Measurements from ENCODE around the gene GAST.
"Not testable (repeated sequence)": the region's sequence is repeated elsewhere in the genome, so short reads cannot be mapped to it uniquely, and the experiment has no call there.

The GAST gene, protein sequence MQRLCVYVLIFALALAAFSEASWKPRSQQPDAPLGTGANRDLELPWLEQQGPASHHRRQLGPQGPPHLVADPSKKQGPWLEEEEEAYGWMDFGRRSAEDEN

DNA sequence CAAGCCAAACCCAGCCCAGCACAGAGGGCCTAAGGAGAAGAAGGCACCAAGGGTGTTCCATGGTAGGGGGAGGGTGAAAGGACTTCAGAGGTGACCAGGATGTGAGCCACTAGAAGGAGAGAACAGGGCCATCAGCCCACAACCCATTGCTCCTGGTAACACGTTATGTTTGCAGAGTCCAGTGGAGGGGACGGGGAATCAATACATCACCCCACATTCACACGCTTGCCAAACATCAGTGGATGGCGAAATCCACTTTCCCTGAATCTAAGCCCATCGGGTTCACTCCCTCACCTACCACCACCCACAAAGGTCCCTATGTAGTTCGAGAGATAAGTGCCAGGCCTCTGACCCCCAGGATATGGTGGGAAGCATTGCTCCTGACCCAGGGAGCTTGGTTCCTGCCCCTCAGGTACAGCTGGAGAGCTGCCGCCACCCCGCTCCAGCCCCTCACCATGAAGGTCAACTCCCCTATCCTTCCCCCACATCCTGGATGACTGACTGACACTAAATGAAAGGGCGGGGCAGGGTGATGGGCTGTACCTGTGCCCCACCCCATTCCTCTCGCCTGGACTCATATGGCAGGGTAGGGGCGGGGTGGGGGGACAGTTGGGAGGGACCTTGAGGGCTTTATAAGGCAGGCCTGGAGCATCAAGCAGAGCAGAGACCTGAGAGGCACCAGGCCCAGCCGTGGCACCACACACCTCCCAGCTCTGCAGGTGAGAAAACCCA, at the start of gene GAST:
TSS of gene GAST (plus strand) at position 663 of the 732 bp plus-strand sequence. CDS start 3,106 bp downstream, outside the sequence.
- Histone ChIP-seq H3K9me3 (ENCODE audit: control insufficient read depth, insufficient read depth, low read length) (no peaks in the 10 kb centered on the region), H3K4me3 (ENCODE audit: low read depth, low read length) (no peak within 1 kb of the TSS), H3K9ac (ENCODE audit: low read depth, low read length) (no peak within 1 kb of the TSS), H3K36me3 (ENCODE audit: control insufficient read depth, insufficient read depth, low read length) (no peaks in the 10 kb centered on the region), H3K27me3 (ENCODE audit: control insufficient read depth, insufficient read depth, low read length) (peaks cover 58% of the 10 kb centered on the region), H3K4me1 (ENCODE audit: control insufficient read depth, insufficient read depth, low read length) (no peaks in the 10 kb centered on the region)

DNA sequence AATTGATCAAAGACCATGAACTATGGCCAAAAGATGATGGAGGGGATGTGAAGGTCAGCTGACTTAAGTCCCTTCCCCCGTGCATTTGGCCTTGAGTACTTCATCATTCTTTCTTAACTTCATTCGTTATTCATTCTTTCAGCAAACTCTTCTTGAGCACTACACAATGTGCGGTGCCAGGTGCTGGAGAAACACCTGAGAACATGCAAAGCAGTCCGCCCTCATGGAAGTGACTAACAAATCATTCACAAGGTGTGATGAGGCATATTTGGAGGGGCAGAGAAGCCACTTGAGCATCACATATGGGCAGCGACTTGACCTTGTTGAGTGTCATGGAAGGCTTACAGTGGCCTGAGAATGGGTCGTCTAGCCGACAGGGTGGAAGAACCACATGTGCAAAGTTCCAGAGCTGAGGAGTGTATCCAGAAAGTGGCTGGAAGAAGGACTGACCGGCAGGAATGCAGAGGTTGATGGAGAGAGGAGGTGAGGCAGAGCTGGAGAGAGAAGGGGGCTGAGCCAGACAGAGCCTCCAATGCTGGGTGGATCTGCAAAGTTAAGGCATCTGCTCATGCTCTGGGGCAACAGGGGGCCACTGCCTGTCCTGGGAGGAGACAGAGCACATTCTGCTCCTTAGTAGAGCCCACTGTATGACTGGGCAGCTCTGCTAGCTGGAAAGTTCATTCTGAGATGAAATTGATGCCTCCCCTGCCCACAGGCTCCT, 48.5 kb upstream of the GAST start:
- H3K9ac ChIP-seq (ENCODE audit: low read depth, low read length): no peak overlapping the region
- H3K9me3 ChIP-seq (ENCODE audit: control insufficient read depth, insufficient read depth, low read length): no peaks in the 10 kb centered on the region
- no peaks in the 10 kb centered on the region for H3K36me3 ChIP-seq (ENCODE audit: control insufficient read depth, insufficient read depth, low read length)
- peaks cover 8% of the 10 kb centered on the region for H3K27me3 ChIP-seq (ENCODE audit: control insufficient read depth, insufficient read depth, low read length)
- H3K4me3 ChIP-seq (ENCODE audit: low read depth, low read length): no peak overlapping the region
- H3K4me1 ChIP-seq (ENCODE audit: control insufficient read depth, insufficient read depth, low read length): peaks cover 7% of the 10 kb centered on the region

DNA sequence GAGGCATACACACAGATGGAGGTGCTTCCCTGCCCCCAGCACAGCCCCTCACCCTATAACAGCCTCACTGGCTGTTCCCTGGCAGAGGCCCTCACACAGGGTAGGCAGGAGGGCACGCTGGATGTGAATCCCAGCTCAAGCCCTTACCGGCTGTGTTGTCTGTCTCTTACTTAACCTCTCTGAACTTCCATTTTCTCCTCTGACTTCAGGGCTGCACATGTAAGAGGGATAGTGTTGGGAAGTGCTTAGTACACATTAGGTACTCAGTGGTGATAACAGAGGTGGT, 48.0 kb upstream of the GAST start:
- H3K9ac ChIP-seq (ENCODE audit: low read depth, low read length): no peak overlapping the region
- no peak overlapping the region for H3K4me3 ChIP-seq (ENCODE audit: low read depth, low read length)
- no peaks in the 10 kb centered on the region for H3K9me3 ChIP-seq (ENCODE audit: control insufficient read depth, insufficient read depth, low read length)
- no peaks in the 10 kb centered on the region for H3K36me3 ChIP-seq (ENCODE audit: control insufficient read depth, insufficient read depth, low read length)
- H3K4me1 ChIP-seq (ENCODE audit: control insufficient read depth, insufficient read depth, low read length): peaks cover 7% of the 10 kb centered on the region
- peaks cover 8% of the 10 kb centered on the region for H3K27me3 ChIP-seq (ENCODE audit: control insufficient read depth, insufficient read depth, low read length)

DNA sequence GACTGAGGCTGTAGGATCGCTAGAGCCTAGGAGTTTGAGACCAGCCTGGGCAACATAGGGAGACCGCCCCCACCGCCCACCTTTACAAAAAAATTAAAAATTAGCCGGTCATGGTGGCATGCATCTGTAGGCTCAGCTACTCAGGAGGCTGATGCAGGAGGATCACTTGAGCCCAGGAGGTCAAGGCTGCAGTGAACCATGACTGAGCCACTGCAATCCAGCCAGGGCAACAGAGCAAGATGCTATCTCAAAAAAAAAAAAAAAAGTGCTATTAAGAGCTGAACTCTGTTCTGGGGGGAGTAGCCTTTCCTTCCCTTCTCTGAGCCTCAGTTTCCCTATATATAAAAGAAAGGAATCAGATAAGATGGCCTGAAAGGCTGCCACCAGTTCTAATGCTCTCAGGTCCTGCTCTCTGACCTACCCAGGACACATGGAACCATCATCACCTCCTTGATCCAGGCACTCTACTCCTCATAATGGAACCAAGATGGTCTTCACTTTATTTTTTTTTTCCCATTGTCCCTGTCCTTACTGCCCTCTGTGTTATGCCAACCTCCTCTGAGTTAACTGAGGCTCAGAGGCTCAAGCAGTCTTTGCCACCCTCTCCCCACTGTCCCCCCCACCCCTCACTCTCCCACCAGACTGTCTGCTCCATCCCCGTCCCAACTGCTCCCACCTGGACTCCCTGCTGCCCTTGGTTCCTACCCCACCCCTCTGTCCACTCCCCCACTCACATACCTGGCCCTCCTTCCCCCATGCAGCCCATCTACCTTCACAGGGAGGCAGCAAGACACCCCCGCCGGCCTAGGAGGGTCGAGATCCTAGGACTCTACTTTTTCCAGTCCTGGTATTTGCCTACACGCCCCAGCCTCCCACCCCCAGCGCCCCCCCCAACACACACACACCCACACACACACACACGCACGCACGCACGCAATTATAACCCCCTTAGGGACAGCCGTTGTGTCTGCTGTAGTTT, 47.3 kb upstream of the GAST start:
- H3K4me3 ChIP-seq (ENCODE audit: low read depth, low read length): peak overlapping the region; percentile 48
- no peak overlapping the region for H3K9ac ChIP-seq (ENCODE audit: low read depth, low read length)
- peaks cover 8% of the 10 kb centered on the region for H3K27me3 ChIP-seq (ENCODE audit: control insufficient read depth, insufficient read depth, low read length)
- no peaks in the 10 kb centered on the region for H3K9me3 ChIP-seq (ENCODE audit: control insufficient read depth, insufficient read depth, low read length)
- H3K36me3 ChIP-seq (ENCODE audit: control insufficient read depth, insufficient read depth, low read length): no peaks in the 10 kb centered on the region
- H3K4me1 ChIP-seq (ENCODE audit: control insufficient read depth, insufficient read depth, low read length): peaks cover 7% of the 10 kb centered on the region

DNA sequence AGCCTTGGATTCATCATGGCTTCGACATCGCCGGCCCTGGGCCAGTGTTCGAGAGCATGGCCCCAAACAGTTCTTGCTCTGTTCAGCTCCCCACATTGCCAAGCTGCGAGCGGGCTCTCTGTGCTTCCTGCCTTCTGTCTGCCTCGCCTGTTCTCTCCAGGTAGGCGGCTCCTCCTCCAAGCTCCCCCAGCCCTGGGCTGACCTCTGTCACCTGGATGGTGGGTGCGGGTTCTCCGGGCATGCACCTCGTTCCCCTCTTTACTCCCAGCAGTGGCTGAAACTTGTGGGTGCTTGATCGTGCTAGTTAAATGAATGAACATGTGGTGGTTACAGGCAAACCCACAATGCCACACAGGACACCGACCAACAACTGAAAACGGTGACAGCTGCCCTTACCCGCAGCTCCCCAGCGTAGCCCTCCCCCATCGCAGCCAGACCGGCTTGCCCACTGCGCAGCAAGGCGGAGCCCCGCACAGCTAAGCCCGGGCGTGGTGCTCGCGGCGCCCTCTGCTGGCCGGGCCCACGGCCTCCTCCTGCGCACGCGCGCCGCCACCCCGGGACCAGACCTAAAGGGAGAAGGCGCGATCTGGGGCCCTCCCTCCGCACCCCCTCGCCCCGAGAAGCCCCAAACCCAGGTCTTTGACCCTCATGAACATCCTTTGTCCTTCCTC, 46.4 kb upstream of the GAST start:
- Histone ChIP-seq H3K4me1 (ENCODE audit: control insufficient read depth, insufficient read depth, low read length) (peaks cover 7% of the 10 kb centered on the region), H3K4me3 (ENCODE audit: low read depth, low read length) (peak overlapping the region; percentile 67), H3K9me3 (ENCODE audit: control insufficient read depth, insufficient read depth, low read length) (no peaks in the 10 kb centered on the region), H3K36me3 (ENCODE audit: control insufficient read depth, insufficient read depth, low read length) (no peaks in the 10 kb centered on the region), H3K27me3 (ENCODE audit: control insufficient read depth, insufficient read depth, low read length) (peaks cover 8% of the 10 kb centered on the region), H3K9ac (ENCODE audit: low read depth, low read length) (no peak overlapping the region)

DNA sequence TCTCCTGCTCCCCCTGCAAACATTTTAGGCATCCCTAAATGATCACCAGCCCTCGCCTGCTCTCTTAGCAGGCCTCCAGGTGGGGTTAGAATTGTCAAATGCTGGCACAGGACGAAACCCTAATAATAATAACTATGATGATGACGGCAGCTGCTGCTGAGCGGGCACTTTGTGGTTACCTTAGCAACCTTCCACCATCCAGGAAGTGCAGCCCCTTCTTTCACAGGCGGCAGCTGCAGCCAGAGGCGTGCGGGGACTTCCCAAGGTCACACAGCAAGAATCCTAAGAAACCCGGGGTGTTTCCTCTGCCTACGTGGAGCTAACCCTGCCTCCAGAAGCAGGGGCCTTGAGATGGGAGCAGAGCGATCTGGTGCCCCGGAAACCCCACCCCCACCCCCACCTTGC, 45.9 kb upstream of the GAST start:
- Histone ChIP-seq H3K9ac (ENCODE audit: low read depth, low read length) (no peak overlapping the region), H3K36me3 (ENCODE audit: control insufficient read depth, insufficient read depth, low read length) (no peaks in the 10 kb centered on the region), H3K4me3 (ENCODE audit: low read depth, low read length) (peak overlapping the region; percentile 67), H3K9me3 (ENCODE audit: control insufficient read depth, insufficient read depth, low read length) (no peaks in the 10 kb centered on the region), H3K27me3 (ENCODE audit: control insufficient read depth, insufficient read depth, low read length) (peaks cover 8% of the 10 kb centered on the region), H3K4me1 (ENCODE audit: control insufficient read depth, insufficient read depth, low read length) (peaks cover 7% of the 10 kb centered on the region)

DNA sequence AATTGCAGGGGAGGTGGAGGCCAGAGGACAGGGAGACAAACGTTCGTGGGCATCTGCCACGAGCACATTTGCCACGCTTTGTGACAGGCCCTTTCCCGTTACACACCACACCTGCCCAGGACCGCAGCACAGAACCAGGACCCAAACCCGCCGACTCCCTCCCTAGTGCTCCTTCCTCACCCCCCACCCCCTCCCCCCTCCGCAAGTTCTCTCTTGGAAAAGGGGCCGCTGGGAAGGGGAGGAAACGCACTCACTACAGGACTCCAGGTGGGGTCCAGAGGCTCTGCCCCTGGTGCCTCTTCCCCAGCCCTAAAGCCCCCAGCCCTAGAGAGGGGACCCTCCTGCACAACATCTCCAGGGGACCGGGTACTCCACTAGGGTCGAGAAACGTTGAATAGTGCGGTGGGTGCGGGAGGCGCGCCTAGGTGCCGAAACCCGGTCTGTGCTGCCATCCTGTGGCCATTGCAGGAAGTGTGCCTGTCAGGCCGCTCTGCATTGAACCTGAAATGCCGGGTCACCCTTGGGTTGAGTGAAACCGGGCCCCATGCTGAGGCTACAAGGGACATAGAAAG, 45.3 kb upstream of the GAST start:
- Histone ChIP-seq H3K9me3 (ENCODE audit: control insufficient read depth, insufficient read depth, low read length) (no peaks in the 10 kb centered on the region), H3K4me3 (ENCODE audit: low read depth, low read length) (peak overlapping the region; percentile 67), H3K36me3 (ENCODE audit: control insufficient read depth, insufficient read depth, low read length) (no peaks in the 10 kb centered on the region), H3K27me3 (ENCODE audit: control insufficient read depth, insufficient read depth, low read length) (peaks cover 8% of the 10 kb centered on the region), H3K9ac (ENCODE audit: low read depth, low read length) (no peak overlapping the region), H3K4me1 (ENCODE audit: control insufficient read depth, insufficient read depth, low read length) (peaks cover 7% of the 10 kb centered on the region)

DNA sequence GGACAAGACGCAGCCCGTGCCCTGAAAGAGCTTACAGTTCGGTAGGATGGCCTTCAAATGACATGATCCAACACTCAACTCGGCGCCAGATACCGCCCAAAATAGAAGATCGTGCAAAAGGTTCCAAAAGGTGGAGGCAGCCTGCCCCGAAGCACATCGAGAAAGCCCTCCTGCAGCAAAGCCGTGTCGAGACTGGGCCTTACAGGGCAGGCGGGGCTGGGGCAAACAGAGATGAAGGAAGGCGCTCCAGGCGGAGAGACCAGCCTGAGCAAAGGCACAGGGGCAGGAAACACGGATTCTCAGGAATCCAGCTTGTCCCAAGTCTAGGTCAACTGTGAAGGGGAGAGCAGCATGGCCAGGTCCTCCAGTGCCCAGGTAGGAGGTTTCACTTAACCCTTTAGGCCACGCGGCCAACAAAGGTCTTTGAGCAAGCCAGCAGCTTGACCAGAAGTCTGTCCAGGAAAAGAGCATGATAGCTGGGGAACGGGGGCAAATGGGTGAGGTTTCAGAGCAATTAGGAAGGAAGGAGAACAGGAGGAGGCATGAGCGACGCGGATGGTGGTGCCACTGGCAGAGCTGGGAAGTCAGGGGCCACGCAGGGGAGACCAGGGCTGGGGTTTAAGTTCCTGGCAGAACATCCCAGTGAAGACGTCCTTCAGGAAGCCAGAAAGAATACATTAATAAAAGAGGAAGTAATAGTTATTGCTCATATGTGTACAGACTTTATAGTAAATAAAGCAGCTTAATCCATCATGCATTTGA, 44.7 kb upstream of the GAST start:
- no peaks in the 10 kb centered on the region for H3K9me3 ChIP-seq (ENCODE audit: control insufficient read depth, insufficient read depth, low read length)
- peak overlapping the region; percentile 67 for H3K4me3 ChIP-seq (ENCODE audit: low read depth, low read length)
- peaks cover 7% of the 10 kb centered on the region for H3K4me1 ChIP-seq (ENCODE audit: control insufficient read depth, insufficient read depth, low read length)
- no peaks in the 10 kb centered on the region for H3K36me3 ChIP-seq (ENCODE audit: control insufficient read depth, insufficient read depth, low read length)
- peaks cover 8% of the 10 kb centered on the region for H3K27me3 ChIP-seq (ENCODE audit: control insufficient read depth, insufficient read depth, low read length)
- no peak overlapping the region for H3K9ac ChIP-seq (ENCODE audit: low read depth, low read length)

DNA sequence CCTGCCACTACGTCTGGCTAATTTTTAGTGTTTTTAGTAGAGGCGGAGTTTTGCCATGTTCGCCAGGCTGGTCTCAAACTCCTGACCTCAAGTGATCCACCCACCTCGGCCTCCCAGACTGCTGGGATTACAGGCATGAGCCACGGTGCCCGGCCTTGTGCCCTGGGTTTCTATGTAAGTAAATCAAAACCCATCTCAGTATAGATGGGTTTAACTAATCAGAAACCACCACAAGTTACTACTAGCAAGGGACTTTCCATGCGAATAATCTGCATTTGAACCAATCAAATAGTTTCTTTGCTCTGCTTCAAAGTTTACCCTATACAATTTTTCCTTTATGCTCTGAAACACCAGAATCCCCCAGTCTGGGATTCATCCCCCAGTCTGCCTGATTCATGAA, 40.0 kb upstream of the GAST start:
- H3K4me1 ChIP-seq (ENCODE audit: control insufficient read depth, insufficient read depth, low read length): peaks cover 13% of the 10 kb centered on the region
- H3K4me3 ChIP-seq (ENCODE audit: low read depth, low read length): no peak overlapping the region
- H3K9ac ChIP-seq (ENCODE audit: low read depth, low read length): no peak overlapping the region
- no peaks in the 10 kb centered on the region for H3K27me3 ChIP-seq (ENCODE audit: control insufficient read depth, insufficient read depth, low read length)
- H3K9me3 ChIP-seq (ENCODE audit: control insufficient read depth, insufficient read depth, low read length): no peaks in the 10 kb centered on the region
- no peaks in the 10 kb centered on the region for H3K36me3 ChIP-seq (ENCODE audit: control insufficient read depth, insufficient read depth, low read length)

DNA sequence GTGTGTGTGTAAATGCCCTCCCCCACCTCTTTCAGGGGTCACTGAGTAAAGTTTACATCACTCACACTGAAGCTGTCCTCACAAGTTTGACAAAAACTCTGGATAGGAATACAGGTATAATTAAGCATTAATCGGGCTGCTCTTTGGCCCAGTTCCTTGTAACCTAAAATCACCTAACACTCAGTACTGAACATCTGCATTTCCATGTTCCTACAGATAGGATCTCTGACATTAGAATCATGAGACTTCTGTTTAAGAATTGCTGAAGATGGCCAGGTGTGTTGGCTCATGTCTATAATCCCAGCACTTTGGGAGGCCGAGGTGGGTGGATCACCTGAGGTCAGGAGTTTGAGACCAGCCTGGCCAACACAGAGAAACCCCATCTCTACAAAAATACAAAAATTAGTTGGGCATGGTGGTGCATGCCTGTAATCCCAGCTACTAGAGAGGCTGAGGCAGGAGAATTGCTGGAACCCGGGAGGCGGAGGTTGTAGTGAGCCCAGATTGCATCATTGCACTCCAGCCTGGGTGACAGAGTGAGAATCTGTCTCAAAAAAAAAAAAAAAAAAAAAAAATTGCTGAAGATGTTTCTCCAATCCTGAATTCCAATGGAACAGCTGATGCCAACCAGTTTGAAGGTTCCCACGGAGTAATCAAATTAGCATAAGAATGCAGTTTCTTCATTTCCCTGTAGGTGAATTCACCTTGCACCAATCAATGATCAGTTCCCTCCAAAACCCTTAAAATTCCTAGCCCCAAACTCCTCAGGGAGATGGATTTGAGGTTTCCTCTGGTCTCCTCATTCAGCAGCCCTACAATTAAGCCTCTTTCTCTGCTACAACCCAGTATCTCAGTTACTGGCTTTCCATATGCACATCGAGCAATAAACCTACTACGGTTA, 36.7 kb upstream of the GAST start:
- H3K4me3 ChIP-seq (ENCODE audit: low read depth, low read length); H3K36me3 ChIP-seq (ENCODE audit: control insufficient read depth, insufficient read depth, low read length); H3K9me3 ChIP-seq (ENCODE audit: control insufficient read depth, insufficient read depth, low read length); H3K9ac ChIP-seq (ENCODE audit: low read depth, low read length); H3K27me3 ChIP-seq (ENCODE audit: control insufficient read depth, insufficient read depth, low read length): not testable (repeated sequence)
- H3K4me1 ChIP-seq (ENCODE audit: control insufficient read depth, insufficient read depth, low read length): peaks cover 12% of the 10 kb centered on the region
